Activated CD4-positive, alpha-beta memory T cell treated with anti-CD3 and anti-CD28 coated beads for 36 hours (primary cell): ENCODE measurements around the gene GTPBP3. TPM values are rescaled to one million over a fixed set of nuclear protein-coding genes. Genes with fewer than 3 reads are reported as not detected.
"Not testable (repeated sequence)": the region's sequence is repeated elsewhere in the genome, so short reads cannot be mapped to it uniquely, and the experiment has no call there.

Source experiments
- CTCF ChIA-PET: fragments of 350-600 bp; sonication (Branson Sonifier 250); formaldehyde crosslinking; loops from one replicate; lab custom pipeline; 2021; ENCODE audit warnings: antibody characterized with exemption, inconsistent platforms; lab: Charles Lee
- POLR2A ChIA-PET: fragments of 350-600 bp; sonication (Branson Sonifier 250); formaldehyde crosslinking; loops from one replicate; lab custom pipeline; 2021; ENCODE audit warnings: antibody characterized with exemption; lab: Charles Lee
- DNase-seq: peaks from one replicate; pipeline ENCODE4 v3.0.0-alpha.2; 2020
- H3K27ac Mint-ChIP-seq: one replicate; pipeline ENCODE4 v1.8.0; 2021; ENCODE audit warnings: mixed read lengths
- H3K27me3 Mint-ChIP-seq: one replicate; pipeline ENCODE4 v1.8.0; 2021; ENCODE audit warnings: mixed read lengths
- H3K36me3 Mint-ChIP-seq: one replicate; pipeline ENCODE4 v1.8.0; 2021; ENCODE audit warnings: mixed read lengths
- H3K4me1 Mint-ChIP-seq: one replicate; pipeline ENCODE4 v1.8.0; 2021; ENCODE audit warnings: low read depth, mixed read lengths
- H3K4me3 Mint-ChIP-seq: one replicate; pipeline ENCODE4 v1.8.0; 2021; ENCODE audit warnings: mild to moderate bottlenecking, mixed read lengths
- H3K9me3 Mint-ChIP-seq: one replicate; pipeline ENCODE4 v1.8.0; 2021; ENCODE audit warnings: mixed read lengths
- intact Hi-C: fragments of 100-400 bp; cut with micrococcal nuclease; formaldehyde crosslinking; loops from one replicate; pipeline ENCODE4 v1.15.1; 2023
- total RNA-seq, 2 experiments: library from RNA; stranded (reverse); gene quantifications; one replicate each; pipeline ENCODE4 v1.2.3, GENCODE V29; 2021

The GTPBP3 gene
- total RNA-seq, 2 experiments from 2014 or later = 37.7 to 41.4 TPM

GRCh38 chr19:17352608-17353280, 15.4 kb downstream of the GTPBP3 start:
- Mint-ChIP-seq H3K27ac (no peak overlapping the region), H3K4me1 (no peaks in the 10 kb centered on the region), H3K9me3 (no peaks in the 10 kb centered on the region), H3K27me3 (peaks cover 7% of the 10 kb centered on the region), H3K36me3 (no peaks in the 10 kb centered on the region), H3K4me3 (no peak overlapping the region)
- intact Hi-C loops = no loop called here
- CTCF ChIA-PET = no interaction called here
- POLR2A ChIA-PET = no interaction called here
- DNase-seq = no peak

- H3K9me3 Mint-ChIP-seq = no peaks in the 10 kb centered on the region
- ChIA-PET CTCF (interaction anchor here (1.9 kb wide), 1 partner anchor 33 kb away, joined by 5 read pairs; no protein-coding TSS in a partner anchor), POLR2A (no interaction called here)
- H3K27ac Mint-ChIP-seq = no peak overlapping the region
- peaks cover 5% of the 10 kb centered on the region for H3K27me3 Mint-ChIP-seq
- DNase-seq = no peak
- no peak overlapping the region for H3K4me3 Mint-ChIP-seq
- no peaks in the 10 kb centered on the region for H3K36me3 Mint-ChIP-seq
- intact Hi-C loops = no loop called here
- H3K4me1 Mint-ChIP-seq = no peaks in the 10 kb centered on the region
Measured at GRCh38 chr19:17353386-17353785, 16.0 kb downstream of the GTPBP3 start.

- H3K27ac Mint-ChIP-seq = no peak overlapping the region
- no peaks in the 10 kb centered on the region for H3K9me3 Mint-ChIP-seq
- H3K4me1 Mint-ChIP-seq = no peaks in the 10 kb centered on the region
- POLR2A ChIA-PET = no interaction called here
- CTCF ChIA-PET = interaction anchor here (0.5 kb wide), 1 partner anchor 1105 kb away, joined by 3 read pairs; no protein-coding TSS in a partner anchor
- no peak for DNase-seq
- no peaks in the 10 kb centered on the region for H3K27me3 Mint-ChIP-seq
- no peak overlapping the region for H3K4me3 Mint-ChIP-seq
- intact Hi-C loops = no loop called here
- no peaks in the 10 kb centered on the region for H3K36me3 Mint-ChIP-seq
Measured at GRCh38 chr19:17357078-17357666, 19.8 kb downstream of the GTPBP3 start.

GRCh38 chr19:17357724-17358123, 20.4 kb downstream of the GTPBP3 start:
- POLR2A ChIA-PET = no interaction called here
- CTCF ChIA-PET = interaction anchor here (0.5 kb wide), 1 partner anchor 1104 kb away, joined by 3 read pairs; no protein-coding TSS in a partner anchor
- Mint-ChIP-seq H3K36me3 (no peaks in the 10 kb centered on the region), H3K27me3 (no peaks in the 10 kb centered on the region), H3K4me1 (no peaks in the 10 kb centered on the region), H3K9me3 (no peaks in the 10 kb centered on the region), H3K4me3 (no peak overlapping the region), H3K27ac (no peak overlapping the region)
- intact Hi-C loops = no loop called here
- DNase-seq = no peak

- intact Hi-C loops = no loop called here
- CTCF ChIA-PET = interaction anchor here (0.6 to 0.9 kb wide), 2 partner anchors 13 to 349 kb away, joined by 3 read pairs; no protein-coding TSS in a partner anchor
- POLR2A ChIA-PET = interaction anchor here (0.6 kb wide), 1 partner anchor 171 kb away, joined by 3 read pairs; no protein-coding TSS in a partner anchor
- no peaks in the 10 kb centered on the region for H3K9me3 Mint-ChIP-seq
- no peaks in the 10 kb centered on the region for H3K27me3 Mint-ChIP-seq
- H3K4me1 Mint-ChIP-seq = no peaks in the 10 kb centered on the region
- no peaks in the 10 kb centered on the region for H3K36me3 Mint-ChIP-seq
- no peak overlapping the region for H3K27ac Mint-ChIP-seq
- no peak for DNase-seq
- H3K4me3 Mint-ChIP-seq = no peak overlapping the region
Measured at GRCh38 chr19:17358395-17358794, 21.0 kb downstream of the GTPBP3 start.

- intact Hi-C loops = no loop called here
- no peaks in the 10 kb centered on the region for H3K27me3 Mint-ChIP-seq
- H3K27ac Mint-ChIP-seq = no peak overlapping the region
- no peaks in the 10 kb centered on the region for H3K4me1 Mint-ChIP-seq
- no peak for DNase-seq
- H3K4me3 Mint-ChIP-seq = no peak overlapping the region
- CTCF ChIA-PET = interaction anchor here (1.2 kb wide), 1 partner anchor 26 kb away, joined by 4 read pairs; no protein-coding TSS in a partner anchor
- H3K9me3 Mint-ChIP-seq = no peaks in the 10 kb centered on the region
- POLR2A ChIA-PET = no interaction called here
- no peaks in the 10 kb centered on the region for H3K36me3 Mint-ChIP-seq
Measured at GRCh38 chr19:17359905-17360800, 22.8 kb downstream of the GTPBP3 start.

- H3K36me3 Mint-ChIP-seq, H3K9me3 Mint-ChIP-seq, H3K4me1 Mint-ChIP-seq, H3K4me3 Mint-ChIP-seq, POLR2A ChIA-PET, intact Hi-C loops, DNase-seq, H3K27me3 Mint-ChIP-seq, H3K27ac Mint-ChIP-seq: not testable (repeated sequence)
- CTCF ChIA-PET = interaction anchor here (0.6 to 0.8 kb wide), 2 partner anchors 20 to 104 kb away, joined by 3 read pairs; no protein-coding TSS in a partner anchor
Measured at GRCh38 chr19:17363852-17364605, 26.7 kb downstream of the GTPBP3 start.

GRCh38 chr19:17365361-17365760, 28.0 kb downstream of the GTPBP3 start:
- Mint-ChIP-seq H3K27ac (no peak overlapping the region), H3K36me3 (no peaks in the 10 kb centered on the region), H3K27me3 (peaks cover 7% of the 10 kb centered on the region), H3K4me1 (peaks cover 5% of the 10 kb centered on the region), H3K9me3 (no peaks in the 10 kb centered on the region), H3K4me3 (no peak overlapping the region)
- DNase-seq = no peak
- intact Hi-C loops = no loop called here
- ChIA-PET POLR2A (no interaction called here), CTCF (no interaction called here)

GRCh38 chr19:17370026-17370587, 32.8 kb downstream of the GTPBP3 start:
- no peak overlapping the region for H3K4me3 Mint-ChIP-seq
- peaks cover 9% of the 10 kb centered on the region for H3K27me3 Mint-ChIP-seq
- no peak for DNase-seq
- intact Hi-C loops = no loop called here
- no peaks in the 10 kb centered on the region for H3K36me3 Mint-ChIP-seq
- peaks cover 5% of the 10 kb centered on the region for H3K4me1 Mint-ChIP-seq
- ChIA-PET CTCF (interaction anchor here (0.7 kb wide), 1 partner anchor 34 kb away, joined by 3 read pairs; no protein-coding TSS in a partner anchor), POLR2A (no interaction called here)
- H3K27ac Mint-ChIP-seq = no peak overlapping the region
- H3K9me3 Mint-ChIP-seq = no peaks in the 10 kb centered on the region

GRCh38 chr19:17376935-17377600, 39.7 kb downstream of the GTPBP3 start, which contains the start of gene PLVAP:
PLVAP (minus strand) TSS chr19:17377342; CDS start chr19:17377288, 54 bp downstream.
- no peak within 1 kb of the TSS for H3K4me3 Mint-ChIP-seq
- CTCF ChIA-PET = interaction anchor here (1.6 kb wide), 1 partner anchor 9 kb away, joined by 8 read pairs; no protein-coding TSS in a partner anchor
- H3K9me3 Mint-ChIP-seq = peaks cover 5% of the 10 kb centered on the region
- H3K36me3 Mint-ChIP-seq = no peaks in the 10 kb centered on the region
- POLR2A ChIA-PET = no interaction called here
- peaks cover 9% of the 10 kb centered on the region for H3K27me3 Mint-ChIP-seq
- no peak within 1 kb of the TSS for H3K27ac Mint-ChIP-seq
- no peak for DNase-seq
- H3K4me1 Mint-ChIP-seq = no peaks in the 10 kb centered on the region
- intact Hi-C loops = no loop called here

GRCh38 chr19:17378271-17378670, 40.9 kb downstream of the GTPBP3 start:
- no peak for DNase-seq
- intact Hi-C loops = no loop called here
- peaks cover 4% of the 10 kb centered on the region for H3K4me1 Mint-ChIP-seq
- ChIA-PET POLR2A (no interaction called here), CTCF (no interaction called here)
- H3K27ac Mint-ChIP-seq = no peak overlapping the region
- peaks cover 5% of the 10 kb centered on the region for H3K9me3 Mint-ChIP-seq
- no peak overlapping the region for H3K4me3 Mint-ChIP-seq
- peaks cover 9% of the 10 kb centered on the region for H3K27me3 Mint-ChIP-seq
- H3K36me3 Mint-ChIP-seq = no peaks in the 10 kb centered on the region
